GM18867 (cell line): ENCODE measurements around the gene TPRN.

Experiments
- ATAC-seq: cut with Tn5 transposase; IDR thresholded peaks from one replicate; pipeline ENCODE4 v1.9.1; 2021; ENCODE audit warnings: mild to moderate bottlenecking, moderate library complexity; ENCODE audit not compliant: unreplicated experiment

The TPRN gene

GRCh38 chr9:137175345-137175961, 25.1 kb downstream of the TPRN start:
- ATAC-seq = no peak

GRCh38 chr9:137174722-137175293, 25.7 kb downstream of the TPRN start:
- ATAC-seq = no peak

GRCh38 chr9:137173796-137174664, 26.5 kb downstream of the TPRN start:
- no peak for ATAC-seq

- no peak for ATAC-seq
Observed at GRCh38 chr9:137172901-137173795, 27.4 kb downstream of the TPRN start.

- ATAC-seq = no peak
Observed at GRCh38 chr9:137171149-137171900, 29.2 kb downstream of the TPRN start.

- no peak for ATAC-seq
Observed at GRCh38 chr9:137170486-137171148, 29.9 kb downstream of the TPRN start.

- no peak for ATAC-seq
Observed at GRCh38 chr9:137169896-137170358, 30.6 kb downstream of the TPRN start, which contains the start of gene LRRC26. TSS of gene LRRC26 (minus strand) at chr9:137170051. CDS start at chr9:137169943, 108 bp downstream.

- ATAC-seq = no peak
Observed at GRCh38 chr9:137168904-137169856, 31.4 kb downstream of the TPRN start.

- ATAC-seq = no peak
Observed at GRCh38 chr9:137168573-137168903, 32.0 kb downstream of the TPRN start.

GRCh38 chr9:137167747-137168572, 32.6 kb downstream of the TPRN start:
- ATAC-seq = no peak

- ATAC-seq = no peak
Observed at GRCh38 chr9:137167277-137167746, 33.2 kb downstream of the TPRN start.

GRCh38 chr9:137166380-137167229, 33.9 kb downstream of the TPRN start:
- ATAC-seq = no peak

- no peak for ATAC-seq
Observed at GRCh38 chr9:137165250-137165836, 35.2 kb downstream of the TPRN start.

GRCh38 chr9:137164370-137165249, 35.9 kb downstream of the TPRN start:
- no peak for ATAC-seq

GRCh38 chr9:137163805-137164204, 36.7 kb downstream of the TPRN start:
- ATAC-seq = no peak
